NB4 (cell line): ENCODE data around the gene KCNAB2.

Source experiments
- CTCF ChIP-seq: IDR thresholded peaks from one replicate; pipeline ENCODE4 v1.5.1; 2012; ENCODE audit warnings: low read depth, low read length
- POLR2A ChIP-seq: IDR thresholded peaks from 2 replicates; pipeline ENCODE4 v1.6.1; 2011; ENCODE audit warnings: mild to moderate bottlenecking; ENCODE audit not compliant: insufficient read length; ENCODE audit errors: extremely low read depth

- TF ChIP-seq CTCF (no peak), POLR2A (no peak)
These were observed 65.9 kb downstream of the KCNAB2 start for GRCh38 chr1:6111571-6111970.
